ENCODE data around the gene CENPP.

The CENPP gene

DNA sequence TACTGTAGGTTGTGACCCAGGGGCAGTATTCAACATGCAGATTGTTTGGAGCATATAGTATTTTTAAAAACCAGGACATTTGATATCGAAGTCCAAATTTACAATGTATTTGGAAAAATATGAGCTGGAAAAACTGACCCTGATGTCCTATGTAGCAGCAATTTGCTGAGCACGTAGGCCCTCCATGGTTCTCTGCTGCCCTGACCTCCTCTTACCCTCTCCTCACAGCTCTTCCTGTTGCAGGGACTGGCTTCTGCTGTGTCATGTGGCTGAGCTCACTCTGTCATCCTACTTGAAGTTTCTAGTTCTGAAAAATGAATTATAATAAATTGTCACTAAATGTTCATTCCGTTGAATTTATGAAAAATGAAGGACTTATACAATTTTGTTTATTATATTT lies 160.6 kb downstream of the CENPP start:
- TF ChIP-seq NFIC (IDR thresholded peaks at IDR 0.05) (no peak), REST (IDR thresholded peaks at IDR 0.05; ENCODE audit: low read depth) (no peak), YY1 (IDR thresholded peaks at IDR 0.05; ENCODE audit: low read depth) (no peak), ZBTB7A (IDR thresholded peaks at IDR 0.05; ENCODE audit: low read depth) (no peak), TCF12 (IDR thresholded peaks at IDR 0.05; ENCODE audit: low read depth) (no peak), RAD21 (IDR thresholded peaks at IDR 0.05; ENCODE audit: low read depth) (no peak), TAF1 (IDR thresholded peaks at IDR 0.05; ENCODE audit: low read depth) (no peak)

DNA sequence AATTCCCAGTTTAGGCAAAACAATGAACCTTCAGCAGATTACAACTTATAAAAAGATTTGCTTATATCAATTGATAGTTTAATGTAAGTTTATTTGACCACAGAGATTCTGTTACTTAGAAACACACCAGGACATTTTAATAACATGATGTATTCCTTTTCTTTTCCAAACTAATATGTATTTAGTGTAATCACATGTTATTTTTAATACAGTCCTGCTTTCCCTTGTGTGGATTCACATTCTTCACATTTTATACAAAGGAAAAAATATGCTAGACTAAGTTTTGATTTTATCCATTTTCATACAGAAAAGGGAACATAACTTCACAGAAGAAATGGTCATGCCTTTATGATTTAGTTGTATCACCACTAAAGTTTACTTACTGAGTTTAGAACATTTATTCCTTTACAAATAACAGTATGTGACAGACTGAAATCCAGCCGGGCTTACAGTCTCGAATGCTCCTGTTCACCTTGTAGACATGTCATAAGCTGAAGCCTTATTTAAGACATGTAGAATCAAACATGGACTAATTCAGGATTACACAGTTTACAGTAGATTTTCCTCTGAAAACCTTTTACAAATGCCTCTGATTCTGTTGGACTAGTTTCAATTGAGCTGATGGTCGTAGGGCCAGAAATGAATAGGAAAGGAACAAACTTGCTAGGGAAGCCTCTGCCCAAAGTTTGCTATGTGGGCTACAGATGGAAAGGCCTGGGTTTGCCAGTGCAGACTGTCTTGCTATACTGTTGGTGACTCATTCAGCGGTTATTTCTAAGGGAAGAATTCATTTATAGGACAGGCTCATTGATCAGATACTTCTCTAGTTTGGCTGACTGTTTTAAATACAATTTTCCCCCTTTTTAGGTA lies 163.2 kb downstream of the CENPP start:
- TF ChIP-seq TEAD4 (IDR thresholded peaks at IDR 0.05) (no peak), RAD21 (IDR thresholded peaks at IDR 0.05; ENCODE audit: low read depth) (no peak), CEBPB (IDR thresholded peaks at IDR 0.05) (no peak), NFIC (IDR thresholded peaks at IDR 0.05) (no peak), FOXM1 (IDR thresholded peaks at IDR 0.05; ENCODE audit: borderline replicate concordance, low read depth) (no peak), ZBTB7A (IDR thresholded peaks at IDR 0.05; ENCODE audit: low read depth) (no peak), MAX (IDR thresholded peaks at IDR 0.05) (no peak), YY1 (IDR thresholded peaks at IDR 0.05; ENCODE audit: low read depth) (no peak)

DNA sequence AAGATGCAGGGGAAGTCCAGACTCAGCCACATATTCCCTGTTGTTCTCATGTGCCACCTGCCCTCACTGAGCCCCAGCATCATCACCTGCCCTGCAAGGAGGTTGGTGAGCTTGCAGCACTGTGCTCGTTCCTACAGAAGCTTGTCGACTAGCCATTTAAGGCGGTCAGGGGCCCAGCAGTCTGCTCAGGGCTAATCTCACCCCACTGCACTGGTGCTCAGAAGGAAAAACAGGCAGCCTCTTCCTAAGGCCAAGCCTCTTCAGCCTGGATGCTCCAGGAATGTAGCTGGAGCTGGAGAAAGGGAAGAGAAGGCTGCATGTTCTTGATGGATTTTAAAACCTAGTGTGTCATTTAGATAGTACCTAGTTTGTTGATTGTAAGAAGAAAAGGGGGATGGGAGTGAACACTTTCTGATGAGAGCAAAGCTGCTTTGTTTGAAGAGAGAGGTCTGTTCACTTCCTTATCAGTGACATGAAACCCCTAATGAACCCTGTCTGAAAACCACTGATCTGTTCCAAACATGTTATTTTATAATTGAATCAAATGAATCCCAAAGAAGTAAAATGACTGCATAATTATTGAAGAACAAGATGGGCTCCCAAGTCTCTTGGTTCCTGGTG lies 167.1 kb downstream of the CENPP start:
- TF ChIP-seq FOXM1 (IDR thresholded peaks at IDR 0.05; ENCODE audit: borderline replicate concordance, low read depth) (no peak), RAD21 (IDR thresholded peaks at IDR 0.05; ENCODE audit: low read depth) (no peak), MAX (IDR thresholded peaks at IDR 0.05) (no peak), NFIC (IDR thresholded peaks at IDR 0.05) (no peak), TCF12 (IDR thresholded peaks at IDR 0.05; ENCODE audit: low read depth) (no peak), ZBTB7A (IDR thresholded peaks at IDR 0.05; ENCODE audit: low read depth) (no peak), YY1 (IDR thresholded peaks at IDR 0.05; ENCODE audit: low read depth) (no peak), TAF1 (IDR thresholded peaks at IDR 0.05; ENCODE audit: low read depth) (no peak), EGR1 (IDR thresholded peaks at IDR 0.05) (no peak), TEAD4 (IDR thresholded peaks at IDR 0.05) (no peak), CREB1 (IDR thresholded peaks at IDR 0.05; ENCODE audit: low read depth) (no peak), EP300 (IDR thresholded peaks at IDR 0.05; ENCODE audit: borderline replicate concordance) (no peak), CEBPB (IDR thresholded peaks at IDR 0.05) (no peak), REST (IDR thresholded peaks at IDR 0.05; ENCODE audit: low read depth) (no peak)
- TF ChIP-seq, protein P1, sequence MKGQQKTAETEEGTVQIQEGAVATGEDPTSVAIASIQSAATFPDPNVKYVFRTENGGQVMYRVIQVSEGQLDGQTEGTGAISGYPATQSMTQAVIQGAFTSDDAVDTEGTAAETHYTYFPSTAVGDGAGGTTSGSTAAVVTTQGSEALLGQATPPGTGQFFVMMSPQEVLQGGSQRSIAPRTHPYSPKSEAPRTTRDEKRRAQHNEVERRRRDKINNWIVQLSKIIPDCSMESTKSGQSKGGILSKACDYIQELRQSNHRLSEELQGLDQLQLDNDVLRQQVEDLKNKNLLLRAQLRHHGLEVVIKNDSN (IDR thresholded peaks at IDR 0.05), result no peak

GRCh38 chr9:92493749-92494387 lies 168.1 kb downstream of the CENPP start:
- TF ChIP-seq TEAD4 (IDR thresholded peaks at IDR 0.05) (no peak), ZBTB7A (IDR thresholded peaks at IDR 0.05; ENCODE audit: low read depth) (no peak), REST (IDR thresholded peaks at IDR 0.05; ENCODE audit: low read depth) (no peak), MAX (IDR thresholded peaks at IDR 0.05) (no peak), NFIC (IDR thresholded peaks at IDR 0.05) (no peak), TCF12 (IDR thresholded peaks at IDR 0.05; ENCODE audit: low read depth) (no peak), TAF1 (IDR thresholded peaks at IDR 0.05; ENCODE audit: low read depth) (no peak), CEBPB (IDR thresholded peaks at IDR 0.05) (no peak), YY1 (IDR thresholded peaks at IDR 0.05; ENCODE audit: low read depth) (no peak), CREB1 (IDR thresholded peaks at IDR 0.05; ENCODE audit: low read depth) (no peak), FOXM1 (IDR thresholded peaks at IDR 0.05; ENCODE audit: borderline replicate concordance, low read depth) (no peak), EGR1 (IDR thresholded peaks at IDR 0.05) (no peak)
- TF ChIP-seq, protein P1 (IDR thresholded peaks at IDR 0.05), result no peak

Data from Ishikawa (cell line).